ENCODE results near the gene AMMECR1. TPM values are rescaled to one million over a fixed set of nuclear protein-coding genes. Genes with fewer than 3 reads are reported as not detected.

AMMECR1 gene
- total and polyA plus RNA-seq, 12 donors, result 0.59 to 1.8 (median 0.99) TPM

DNA sequence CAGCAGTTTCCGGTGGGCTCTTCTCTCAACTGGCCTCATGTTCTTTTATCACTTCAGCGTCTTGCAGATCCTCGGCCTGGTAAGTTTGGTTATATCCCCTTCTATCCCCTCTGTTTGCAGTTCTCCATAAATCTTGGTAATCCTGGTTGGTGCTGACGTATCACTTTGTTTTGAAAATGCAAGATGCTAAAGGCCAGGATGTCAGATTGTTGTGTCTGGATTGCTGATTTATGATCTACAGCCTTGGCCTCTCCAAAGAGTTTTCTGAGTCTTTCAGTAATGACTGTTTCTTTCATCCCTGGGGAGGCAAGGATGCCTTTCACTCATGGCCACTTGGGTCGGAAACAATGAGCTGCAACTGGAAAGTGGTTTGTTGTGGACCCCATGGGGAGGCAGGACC, 146.4 kb downstream of the AMMECR1 start:
- H3K4me3 ChIP-seq, result no peak overlapping the region
- H3K4me1 ChIP-seq, result peaks cover 0 to 12% (median 0%) of the 10 kb centered on the region in 9 donors
- intact Hi-C loops (cut with DNase I), result loop anchor here in 1 of 10 donors (10.0 kb wide), 1 partner anchor 143 kb away; the partner anchor contains the start of gene AMMECR1
- DNase-seq (no peak), ATAC-seq (no peak)
- 87 to 92% methylated on average over 5 of the region's 5 CpGs for WGBS, 2 donors
- H3K9me3 ChIP-seq, result no peaks in the 10 kb centered on the region
- no peak overlapping the region for H3K27ac ChIP-seq
- TF ChIP-seq, protein P1, sequence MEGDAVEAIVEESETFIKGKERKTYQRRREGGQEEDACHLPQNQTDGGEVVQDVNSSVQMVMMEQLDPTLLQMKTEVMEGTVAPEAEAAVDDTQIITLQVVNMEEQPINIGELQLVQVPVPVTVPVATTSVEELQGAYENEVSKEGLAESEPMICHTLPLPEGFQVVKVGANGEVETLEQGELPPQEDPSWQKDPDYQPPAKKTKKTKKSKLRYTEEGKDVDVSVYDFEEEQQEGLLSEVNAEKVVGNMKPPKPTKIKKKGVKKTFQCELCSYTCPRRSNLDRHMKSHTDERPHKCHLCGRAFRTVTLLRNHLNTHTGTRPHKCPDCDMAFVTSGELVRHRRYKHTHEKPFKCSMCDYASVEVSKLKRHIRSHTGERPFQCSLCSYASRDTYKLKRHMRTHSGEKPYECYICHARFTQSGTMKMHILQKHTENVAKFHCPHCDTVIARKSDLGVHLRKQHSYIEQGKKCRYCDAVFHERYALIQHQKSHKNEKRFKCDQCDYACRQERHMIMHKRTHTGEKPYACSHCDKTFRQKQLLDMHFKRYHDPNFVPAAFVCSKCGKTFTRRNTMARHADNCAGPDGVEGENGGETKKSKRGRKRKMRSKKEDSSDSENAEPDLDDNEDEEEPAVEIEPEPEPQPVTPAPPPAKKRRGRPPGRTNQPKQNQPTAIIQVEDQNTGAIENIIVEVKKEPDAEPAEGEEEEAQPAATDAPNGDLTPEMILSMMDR (IDR thresholded peaks at IDR 0.05), result no peak
- peaks cover 0 to 6% (median 0%) of the 10 kb centered on the region in 7 donors for H3K27me3 ChIP-seq
- H3K36me3 ChIP-seq, result peaks cover 0 to 12% (median 0%) of the 10 kb centered on the region in 9 donors

DNA sequence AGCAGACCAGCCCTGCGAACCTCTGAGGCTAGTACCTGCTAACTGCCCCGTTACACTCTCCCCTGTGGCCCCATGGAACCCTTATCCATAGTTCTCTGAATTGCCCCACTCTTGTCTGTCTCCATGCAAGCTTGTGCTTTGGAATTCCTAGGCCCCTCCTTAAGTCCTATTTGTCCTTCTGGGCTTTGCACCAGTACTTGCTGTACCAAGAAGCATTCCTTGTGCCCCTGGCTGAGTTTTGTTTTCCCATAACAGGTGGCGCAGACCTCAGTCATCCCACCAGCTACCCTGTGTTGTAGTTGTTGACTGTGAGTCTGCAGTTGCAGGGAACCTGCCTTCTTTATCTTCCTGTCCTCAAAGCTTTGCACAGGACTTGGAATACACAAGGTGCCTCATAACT, 147.9 kb downstream of the AMMECR1 start:
- intact Hi-C loops (cut with DNase I), result loop anchor here in 1 of 10 donors (10.0 kb wide), 1 partner anchor 145 kb away; the partner anchor contains the start of gene AMMECR1
- WGBS, 2 donors, result 96 to 100% methylated on average over 3 of the region's 3 CpGs
- no peak for DNase-seq

DNA sequence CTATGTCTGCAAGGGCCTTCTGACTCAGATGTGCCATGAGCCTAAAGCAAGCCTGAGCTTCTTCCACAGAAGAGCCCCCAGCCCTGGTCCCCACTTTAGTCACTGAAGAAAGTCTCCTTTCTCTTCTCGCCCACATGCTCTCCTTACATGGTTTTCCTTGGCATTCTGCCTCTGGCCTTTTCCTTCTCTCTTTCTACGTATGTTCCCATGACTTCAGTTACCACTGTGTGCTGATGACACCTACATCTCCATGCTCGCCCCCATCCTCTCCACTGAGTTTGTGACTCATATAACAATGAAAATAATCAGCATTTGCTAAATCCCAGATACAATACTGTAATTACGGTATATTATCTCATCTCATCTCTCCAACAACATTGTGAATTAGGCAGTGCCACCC, 149.3 kb downstream of the AMMECR1 start:
- no peak for DNase-seq
- Histone ChIP-seq H3K9me3 (no peaks in the 10 kb centered on the region), H3K4me3 (no peak overlapping the region), H3K27me3 (peaks cover 0 to 6% (median 0%) of the 10 kb centered on the region in 7 donors), H3K36me3 (peaks cover 0 to 12% (median 0%) of the 10 kb centered on the region in 9 donors), H3K4me1 (no peaks in the 10 kb centered on the region), H3K27ac (no peak overlapping the region)
- TF ChIP-seq, protein P1 (IDR thresholded peaks at IDR 0.05), result no peak
- ATAC-seq, result peak in 1 of 8 donors; percentile 19
- WGBS, 2 donors, result 72 to 82% methylated on average over 4 of the region's 4 CpGs
- intact Hi-C loops (cut with DNase I), result loop anchor here in 2 of 10 donors (10.0 kb wide), 1 partner anchor 146 kb away; the partner anchor contains the start of gene AMMECR1 (in 2 of the 2)

More for the DNA sequence above, 147.9 kb downstream of the AMMECR1 start:
- Histone ChIP-seq H3K4me1 (peaks cover 0 to 5% (median 0%) of the 10 kb centered on the region in 9 donors), H3K27me3 (peaks cover 0 to 6% (median 0%) of the 10 kb centered on the region in 7 donors), H3K36me3 (peaks cover 0 to 12% (median 0%) of the 10 kb centered on the region in 9 donors), H3K9me3 (no peaks in the 10 kb centered on the region), H3K4me3 (no peak overlapping the region), H3K27ac (no peak overlapping the region)
- no peak for ATAC-seq
- TF ChIP-seq, protein P1 (IDR thresholded peaks at IDR 0.05), result no peak

DNA sequence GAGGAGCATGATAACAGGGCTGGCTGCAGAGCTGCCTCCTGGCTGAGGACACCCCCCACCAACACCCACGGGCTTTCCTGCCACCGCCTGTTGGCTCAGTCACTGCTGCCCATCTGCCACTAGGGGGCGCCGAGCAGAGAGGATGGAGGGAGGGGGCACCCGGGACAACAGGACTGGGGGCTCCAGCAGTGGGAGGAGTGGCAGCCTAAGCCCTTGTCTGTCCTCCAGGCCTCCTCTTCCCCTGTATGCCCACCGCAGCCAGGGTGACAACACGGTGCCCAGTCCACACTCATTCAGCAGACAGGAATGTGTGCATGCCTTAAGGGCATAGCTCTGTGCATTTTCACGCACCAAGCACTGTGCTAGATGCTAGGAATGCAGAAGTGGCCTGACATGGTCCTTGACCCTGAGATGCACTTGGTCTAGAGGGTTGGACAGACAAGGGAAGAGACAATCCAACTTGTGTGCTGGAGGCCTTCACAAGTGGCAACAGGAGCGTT, 149.9 kb downstream of the AMMECR1 start:
- DNase-seq, result peak in 1 of 2 donors; percentile 14
- Histone ChIP-seq H3K36me3 (peaks cover 0 to 8% (median 0%) of the 10 kb centered on the region in 9 donors), H3K27me3 (peaks cover 0 to 6% (median 0%) of the 10 kb centered on the region in 7 donors), H3K4me1 (peaks cover 0 to 5% (median 0%) of the 10 kb centered on the region in 9 donors), H3K27ac (no peak overlapping the region), H3K4me3 (no peak overlapping the region), H3K9me3 (no peaks in the 10 kb centered on the region)
- peak in 5 of 8 donors; percentile 42 to 63 (median 52) for ATAC-seq
- intact Hi-C loops (cut with DNase I), result loop anchor here in 2 of 10 donors (10.0 kb wide), 1 partner anchor 147 kb away; the partner anchor contains the start of gene AMMECR1 (in 2 of the 2)
- WGBS, 2 donors, result 42 to 48% methylated on average over 9 of the region's 9 CpGs
- TF ChIP-seq, protein P1 (IDR thresholded peaks at IDR 0.05), result peak in 8 of 9 donors; percentile 26 to 68 (median 52)
